A549 (cell line): ENCODE measurements around the gene PRKN.

Experiments used
- BHLHE40 ChIP-seq: IDR thresholded peaks from 2 replicates; pipeline ENCODE4 v1.6.1; 2012; ENCODE audit warnings: low read depth, low read length, inconsistent platforms
- CHD4 ChIP-seq: fragments of 200-600 bp; sonication (generic); IDR thresholded peaks from 2 replicates; pipeline ENCODE4 v1.6.1; 2016; ENCODE audit warnings: antibody characterized with exemption, mild to moderate bottlenecking, borderline replicate concordance
- CTCF ChIP-seq: fragments of >200 bp; sonication (Bioruptor Twin); formaldehyde crosslinking; IDR thresholded peaks from 3 replicates; pipeline ENCODE4 v1.5.1; 2016
- EHF ChIP-seq: fragments of 250-450 bp; sonication (Bioruptor Pico); IDR thresholded peaks from 2 replicates; pipeline ENCODE4 v1.5.0; 2020; ENCODE audit warnings: mild to moderate bottlenecking
- EP300 ChIP-seq, 2 experiments: fragments of >200 bp; sonication (Bioruptor Twin); formaldehyde crosslinking; IDR thresholded peaks; 2 replicates in 1 of 2; 3 replicates in 1 of 2; pipeline ENCODE4 v1.6.1; 2016 to 2017
- FOSL2 ChIP-seq, 2 experiments: fragments of 450-650 bp in 1 of 2; fragments of >200 bp in 1 of 2; sonication (Bioruptor Twin) in 1 of 2; formaldehyde crosslinking; IDR thresholded peaks; 2 replicates each; pipeline versions ENCODE4 v1.5.0 to v1.6.1; 2016 to 2020; ENCODE audit warnings: mild to moderate bottlenecking in 1 of 2, moderate library complexity in 1 of 2
- KDM1A ChIP-seq: fragments of 200-600 bp; sonication (generic); IDR thresholded peaks from 2 replicates; pipeline ENCODE4 v1.6.1; 2016; ENCODE audit warnings: low read depth, mild to moderate bottlenecking
- MYC ChIP-seq: IDR thresholded peaks from 2 replicates; pipeline ENCODE4 v1.6.1; 2012; ENCODE audit warnings: mild to moderate bottlenecking, inconsistent platforms, low read length, improper control_type of control experiment, borderline replicate concordance
- NR3C1 ChIP-seq: fragments of >200 bp; sonication (Bioruptor Twin); formaldehyde crosslinking; IDR thresholded peaks from 3 replicates; pipeline ENCODE4 v1.6.1; 2017
- PBX3 ChIP-seq: IDR thresholded peaks from 2 replicates; pipeline ENCODE4 v1.6.1; 2012
- POLR2A ChIP-seq: IDR thresholded peaks from 2 replicates; pipeline ENCODE4 v1.6.1; 2012; ENCODE audit warnings: mild to moderate bottlenecking, low read length

GRCh38 chr6:162125659-162126058 is 601.9 kb downstream of the PRKN start:
- TF ChIP-seq MYC: no peak
- TF ChIP-seq NR3C1: no peak
- no peak for TF ChIP-seq CTCF
- TF ChIP-seq POLR2A: no peak
- no peak for TF ChIP-seq CHD4
- TF ChIP-seq BHLHE40: no peak
- TF ChIP-seq KDM1A: no peak
- TF ChIP-seq EP300 (IDR thresholded peaks at IDR 0.05): no peak
- TF ChIP-seq PBX3: no peak
- no peak for TF ChIP-seq FOSL2 (IDR thresholded peaks at IDR 0.05)
- TF ChIP-seq FOSL2 (CRISPR knock-in tag; IDR thresholded peaks at IDR 0.05): no peak
- no peak for TF ChIP-seq EHF (CRISPR knock-in tag)
